Keratinocyte (primary cell): ENCODE data around the gene ISM2. TPM values are rescaled to one million over a fixed set of nuclear protein-coding genes. Genes with fewer than 3 reads are reported as not detected.

Source experiments
- DNase-seq: peaks from one replicate; pipeline ENCODE4 v3.0.0-alpha.2; 2011; ENCODE audit warnings: low read depth, missing footprints, low spot score
- FAIRE-seq: peaks from 2 replicates; lab custom pipeline; 2011; peaks lifted over from hg19 to GRCh38; lab: Jason Lieb, UNC
- H2AFZ ChIP-seq: 2 replicates; pipeline ENCODE4 v1.6.0; 2012; ENCODE audit warnings: low read length, control low read depth, inconsistent platforms; ENCODE audit not compliant: control insufficient read depth
- H3K27ac ChIP-seq: 2 replicates; pipeline ENCODE4 v1.5.1; 2011; ENCODE audit warnings: low read length; ENCODE audit not compliant: control insufficient read depth, insufficient read depth
- H3K27me3 ChIP-seq: 3 replicates; pipeline ENCODE4 v1.6.0; 2011; ENCODE audit warnings: low read length; ENCODE audit not compliant: control insufficient read depth, insufficient read depth; ENCODE audit errors: extremely low read depth
- H3K36me3 ChIP-seq, 2 experiments: 2 replicates in 1 of 2; 3 replicates in 1 of 2; pipeline ENCODE4 v1.5.1; 2011; ENCODE audit warnings: low read length in 2 of 2, mild to moderate bottlenecking in 1 of 2; ENCODE audit not compliant: control insufficient read depth in 2 of 2, insufficient read depth in 2 of 2; ENCODE audit errors: extremely low read depth in 1 of 2
- H3K4me1 ChIP-seq: 3 replicates; pipeline ENCODE4 v1.5.1; 2011; ENCODE audit warnings: low read length; ENCODE audit not compliant: control insufficient read depth, insufficient read depth; ENCODE audit errors: extremely low read depth
- H3K4me2 ChIP-seq: 3 replicates; pipeline ENCODE4 v1.6.0; 2011; ENCODE audit warnings: low read depth, low read length; ENCODE audit not compliant: control insufficient read depth, insufficient read depth; ENCODE audit errors: extremely low read depth
- H3K4me3 ChIP-seq, 3 experiments: fragments of 200-600 bp in 1 of 3; sonication (generic) in 1 of 3; 2 replicates in 2 of 3; 3 replicates in 1 of 3; pipeline ENCODE4 v1.5.1; 2011 to 2016; ENCODE audit warnings: low read length in 3 of 3, mild to moderate bottlenecking in 3 of 3, control low read depth in 2 of 3, inconsistent platforms in 1 of 3, low read depth in 1 of 3, mixed read lengths in 1 of 3, mixed run types in 1 of 3, moderate library complexity in 1 of 3; ENCODE audit not compliant: control insufficient read depth in 2 of 3, insufficient read depth in 2 of 3; ENCODE audit errors: extremely low read depth in 1 of 3
- H3K79me2 ChIP-seq: 2 replicates; pipeline ENCODE4 v1.6.0; 2012; ENCODE audit warnings: low read length; ENCODE audit not compliant: control insufficient read depth, insufficient read depth
- H3K9ac ChIP-seq: 3 replicates; pipeline ENCODE4 v1.6.0; 2011; ENCODE audit warnings: low read length; ENCODE audit not compliant: control insufficient read depth, insufficient read depth; ENCODE audit errors: extremely low read depth
- H3K9me1 ChIP-seq: 3 replicates; pipeline ENCODE4 v1.6.0; 2011; ENCODE audit warnings: low read length; ENCODE audit not compliant: control insufficient read depth, insufficient read depth; ENCODE audit errors: extremely low read depth
- H3K9me3 ChIP-seq: 2 replicates; pipeline ENCODE4 v1.5.1; 2012; ENCODE audit warnings: low read depth, low read length; ENCODE audit not compliant: control insufficient read depth
- H4K20me1 ChIP-seq: 3 replicates; pipeline ENCODE4 v1.6.0; 2011; ENCODE audit warnings: low read length; ENCODE audit not compliant: control insufficient read depth, insufficient read depth; ENCODE audit errors: extremely low read depth
- CTCF ChIP-seq, 3 experiments: IDR thresholded peaks in 1 of 3; conservative IDR thresholded peaks in 1 of 3; optimal IDR thresholded peaks in 1 of 3; 2 replicates in 2 of 3; 3 replicates in 1 of 3; pipeline versions ENCODE3 to v1.5.1; 2011; ENCODE audit warnings: low read length in 3 of 3, mild to moderate bottlenecking in 3 of 3, moderate library complexity in 2 of 3, control low read depth in 1 of 3, inconsistent platforms in 1 of 3; ENCODE audit not compliant: insufficient read depth in 2 of 3; ENCODE audit errors: extremely low read depth in 1 of 3
- EZH2 ChIP-seq: IDR thresholded peaks from one replicate; pipeline ENCODE4 v1.6.1; 2012; ENCODE audit warnings: inconsistent platforms, mild to moderate bottlenecking, low read length, moderate library complexity
- dilution Hi-C: fragments of 300-500 bp; cut with MboI; formaldehyde crosslinking; loops from one replicate; pipeline ENCODE4 v1.7.0; 2020; ENCODE audit warnings: low sequenced_read_pairs; ENCODE audit not compliant: extremely low pct_ligation_motif_present
- polyA plus RNA-seq, 5 experiments: library from polyadenylated mRNA; depleted of rRNA in 3 of 5; stranded (reverse) in 3 of 5; stranded (forward) in 1 of 5; unstranded in 1 of 5; fragments of >200 nt; gene quantifications; 1 replicate in 1 of 5; 2 replicates in 3 of 5; 3 replicates in 1 of 5; pipeline versions ENCODE4 v1.2.1 to v1.2.3, GENCODE V29; 2011 to 2012; ENCODE audit warnings: missing spikeins in 2 of 5, low read depth in 1 of 5, low replicate concordance in 1 of 5

The ISM2 gene
- polyA plus RNA-seq, 1 donor (not counting 4 experiments of a cell fraction or from before 2014, with no cell fraction given) = 0.08 TPM

GRCh38 chr14:77526266-77526665, 27.6 kb upstream of the ISM2 start:
- no peak for FAIRE-seq
- TF ChIP-seq EZH2 (no peak), CTCF (optimal IDR thresholded peaks at IDR 0.05 in 1 of 3, IDR thresholded peaks at IDR 0.05 in 1 of 3, conservative IDR thresholded peaks at IDR 0.05 in 1 of 3; ENCODE audit: extremely low read depth in 1 of 3, insufficient read depth in 2 of 3, low read length in 3 of 3) (no peak)
- H2AFZ ChIP-seq = no peak overlapping the region
- H3K27me3 ChIP-seq = no peaks in the 10 kb centered on the region
- DNase-seq = no peak
- no peak overlapping the region for H3K27ac ChIP-seq
- no peak overlapping the region for H3K9ac ChIP-seq
- H3K9me3 ChIP-seq = no peaks in the 10 kb centered on the region
- H3K4me2 ChIP-seq = no peak overlapping the region
- H4K20me1 ChIP-seq = no peaks in the 10 kb centered on the region
- H3K36me3 ChIP-seq = peaks cover under 1 to 5% of the 10 kb centered on the region in 2 experiments
- H3K9me1 ChIP-seq = no peaks in the 10 kb centered on the region
- dilution Hi-C loops = no loop called here
- H3K79me2 ChIP-seq = peaks cover 6% of the 10 kb centered on the region
- H3K4me1 ChIP-seq = no peaks in the 10 kb centered on the region
- H3K4me3 ChIP-seq = no peak overlapping the region

- dilution Hi-C loops = no loop called here
- peaks cover 6% of the 10 kb centered on the region for H3K79me2 ChIP-seq
- TF ChIP-seq EZH2 (no peak), CTCF (optimal IDR thresholded peaks at IDR 0.05 in 1 of 3, IDR thresholded peaks at IDR 0.05 in 1 of 3, conservative IDR thresholded peaks at IDR 0.05 in 1 of 3; ENCODE audit: extremely low read depth in 1 of 3, insufficient read depth in 2 of 3, low read length in 3 of 3) (no peak)
Observed at GRCh38 chr14:77524536-77524935, 25.9 kb upstream of the ISM2 start.

More at GRCh38 chr14:77524536-77524935, 25.9 kb upstream of the ISM2 start:
- Histone ChIP-seq H2AFZ (no peak overlapping the region), H3K9ac (no peak overlapping the region), H3K27me3 (no peaks in the 10 kb centered on the region), H3K4me3 (no peak overlapping the region), H3K4me2 (no peak overlapping the region), H3K9me1 (no peaks in the 10 kb centered on the region), H4K20me1 (no peaks in the 10 kb centered on the region), H3K4me1 (no peaks in the 10 kb centered on the region), H3K27ac (no peak overlapping the region), H3K9me3 (no peaks in the 10 kb centered on the region), H3K36me3 (peaks cover 8% of the 10 kb centered on the region in 2 experiments)
- DNase-seq (no peak), FAIRE-seq (no peak)
